Measurements from ENCODE around the gene E2F6.

- no peak for TF ChIP-seq GATA2 (IDR thresholded peaks at IDR 0.05; ENCODE audit: low read depth, low read length)
- no peak for TF ChIP-seq GATA3 (IDR thresholded peaks at IDR 0.05; ENCODE audit: low read depth, low read length)
Observed at GRCh38 chr2:11437602-11438001, 28.4 kb downstream of the E2F6 start.
